MM.1S (cell line): ENCODE measurements around the gene ZBTB7A.
"Not testable (repeated sequence)": the region's sequence is repeated elsewhere in the genome, so short reads cannot be mapped to it uniquely, and the experiment has no call there.

ENCODE experiments used
- DNase-seq: peaks from one replicate; pipeline ENCODE4 v3.0.0-alpha.2; 2015
- H2AFZ ChIP-seq: fragments of 300-600 bp; sonication (generic); 2 replicates; pipeline ENCODE4 v1.6.0; 2016; ENCODE audit warnings: antibody characterized with exemption, low read length
- H3F3A ChIP-seq: fragments of 300-600 bp; sonication (generic); 2 replicates; pipeline ENCODE4 v1.6.1; 2016; ENCODE audit warnings: mild to moderate bottlenecking, antibody characterized with exemption, low read length, moderate library complexity, mixed read lengths; ENCODE audit not compliant: insufficient read depth
- H3K27ac ChIP-seq: fragments of 300-600 bp; sonication (generic); 2 replicates; pipeline ENCODE4 v1.5.1; 2016; ENCODE audit warnings: mild to moderate bottlenecking, low read length
- H3K27me3 ChIP-seq: fragments of 300-600 bp; sonication (generic); replicated peaks from 2 replicates; pipeline ENCODE4 v1.6.0; 2016; ENCODE audit warnings: low read length; ENCODE audit not compliant: insufficient read depth
- H3K36me3 ChIP-seq: fragments of 300-600 bp; sonication (generic); replicated peaks from 2 replicates; pipeline ENCODE4 v1.6.1; 2016; ENCODE audit warnings: mild to moderate bottlenecking, low read length, mixed read lengths; ENCODE audit not compliant: insufficient read depth
- H3K4me1 ChIP-seq: fragments of 300-600 bp; sonication (generic); 2 replicates; pipeline ENCODE4 v1.6.1; 2016; ENCODE audit warnings: low read length, mixed read lengths
- H3K4me2 ChIP-seq: fragments of 300-600 bp; sonication (generic); 2 replicates; pipeline ENCODE4 v1.6.0; 2016; ENCODE audit warnings: low read depth, low read length
- H3K4me3 ChIP-seq: fragments of 300-600 bp; sonication (generic); 2 replicates; pipeline ENCODE4 v1.5.1; 2016; ENCODE audit warnings: low read length, mixed read lengths
- H3K79me2 ChIP-seq: fragments of 300-600 bp; sonication (generic); 2 replicates; pipeline ENCODE4 v1.6.1; 2016; ENCODE audit warnings: mixed run types, low read length, mixed read lengths
- H3K9ac ChIP-seq: fragments of 300-600 bp; sonication (generic); 2 replicates; pipeline ENCODE4 v1.6.1; 2016; ENCODE audit warnings: low read length, mixed read lengths
- H3K9me2 ChIP-seq: fragments of 300-600 bp; sonication (generic); replicated peaks from 2 replicates; pipeline ENCODE4 v1.6.1; 2016; ENCODE audit warnings: mild to moderate bottlenecking, low read length, mixed read lengths; ENCODE audit not compliant: insufficient read depth
- H3K9me3 ChIP-seq: fragments of 300-600 bp; sonication (generic); replicated peaks from 2 replicates; pipeline ENCODE4 v1.6.1; 2016; ENCODE audit warnings: mild to moderate bottlenecking, low read length, mixed read lengths; ENCODE audit not compliant: insufficient read depth
- H4K20me1 ChIP-seq: fragments of 300-600 bp; sonication (generic); 2 replicates; pipeline ENCODE4 v1.6.1; 2016; ENCODE audit warnings: mild to moderate bottlenecking, low read length, moderate library complexity, mixed read lengths; ENCODE audit not compliant: insufficient read depth
- EZH2 ChIP-seq: fragments of 300-600 bp; sonication (generic); optimal IDR thresholded peaks from 2 replicates; pipeline ENCODE3; 2017; ENCODE audit warnings: low read depth, mild to moderate bottlenecking, antibody characterized with exemption, low read length, mixed read lengths
- EZH2phosphoT487 ChIP-seq: fragments of 300-600 bp; sonication (generic); IDR thresholded peaks from 2 replicates; pipeline ENCODE4 v1.6.1; 2018; ENCODE audit warnings: antibody characterized with exemption, low read length
- TF ChIP-seq, protein P1 (sequence below): fragments of 300-600 bp; sonication (generic); IDR thresholded peaks from 2 replicates; pipeline ENCODE4 v1.5.1; 2016; ENCODE audit warnings: antibody characterized with exemption, low read length, mixed read lengths

The ZBTB7A gene

DNA sequence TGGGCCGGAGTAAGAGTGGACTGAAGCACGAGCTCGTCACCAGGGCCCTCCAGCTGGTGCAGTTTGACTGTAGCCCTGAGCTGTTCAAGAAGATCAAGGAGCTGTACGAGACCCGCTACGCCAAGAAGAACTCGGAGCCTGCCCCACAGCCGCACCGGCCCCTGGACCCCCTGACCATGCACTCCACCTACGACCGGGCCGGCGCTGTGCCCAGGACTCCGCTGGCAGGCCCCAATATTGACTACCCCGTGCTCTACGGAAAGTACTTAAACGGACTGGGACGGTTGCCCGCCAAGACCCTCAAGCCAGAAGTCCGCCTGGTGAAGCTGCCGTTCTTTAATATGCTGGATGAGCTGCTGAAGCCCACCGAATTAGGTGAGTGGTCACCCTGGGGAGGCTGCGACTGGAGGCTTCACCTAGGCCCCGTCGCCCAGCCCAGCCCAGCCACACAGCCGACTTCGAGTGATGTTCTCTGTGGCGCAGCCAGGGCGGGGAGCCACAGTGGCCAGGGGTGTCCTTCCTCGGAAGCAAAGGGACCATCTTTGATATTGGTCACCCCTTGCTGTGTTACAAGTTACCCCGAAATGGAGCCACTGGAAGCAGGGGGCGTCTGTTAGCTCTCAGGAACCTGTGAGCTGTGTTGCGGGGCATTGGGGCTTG, 53.6 kb downstream of the ZBTB7A start:
- H3K36me3 ChIP-seq = no peaks in the 10 kb centered on the region; the same call in 1 of the 2 replicates
- H3K4me1 ChIP-seq = peaks cover 8% of the 10 kb centered on the region
- peaks cover 95% of the 10 kb centered on the region for H3K79me2 ChIP-seq
- no peak overlapping the region for H2AFZ ChIP-seq
- H3F3A ChIP-seq = no peaks in the 10 kb centered on the region
- no peaks in the 10 kb centered on the region for H3K9me2 ChIP-seq
- no peak for TF ChIP-seq EZH2phosphoT487
- TF ChIP-seq, protein P1, sequence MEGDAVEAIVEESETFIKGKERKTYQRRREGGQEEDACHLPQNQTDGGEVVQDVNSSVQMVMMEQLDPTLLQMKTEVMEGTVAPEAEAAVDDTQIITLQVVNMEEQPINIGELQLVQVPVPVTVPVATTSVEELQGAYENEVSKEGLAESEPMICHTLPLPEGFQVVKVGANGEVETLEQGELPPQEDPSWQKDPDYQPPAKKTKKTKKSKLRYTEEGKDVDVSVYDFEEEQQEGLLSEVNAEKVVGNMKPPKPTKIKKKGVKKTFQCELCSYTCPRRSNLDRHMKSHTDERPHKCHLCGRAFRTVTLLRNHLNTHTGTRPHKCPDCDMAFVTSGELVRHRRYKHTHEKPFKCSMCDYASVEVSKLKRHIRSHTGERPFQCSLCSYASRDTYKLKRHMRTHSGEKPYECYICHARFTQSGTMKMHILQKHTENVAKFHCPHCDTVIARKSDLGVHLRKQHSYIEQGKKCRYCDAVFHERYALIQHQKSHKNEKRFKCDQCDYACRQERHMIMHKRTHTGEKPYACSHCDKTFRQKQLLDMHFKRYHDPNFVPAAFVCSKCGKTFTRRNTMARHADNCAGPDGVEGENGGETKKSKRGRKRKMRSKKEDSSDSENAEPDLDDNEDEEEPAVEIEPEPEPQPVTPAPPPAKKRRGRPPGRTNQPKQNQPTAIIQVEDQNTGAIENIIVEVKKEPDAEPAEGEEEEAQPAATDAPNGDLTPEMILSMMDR = no peak
- no peak for TF ChIP-seq EZH2
- DNase-seq = no peak
- H3K4me2 ChIP-seq = no peak overlapping the region
- H3K27ac ChIP-seq = no peak overlapping the region
- 0 out of 2 replicates have a peak, but pooled peaks cover 3% of the 10 kb centered on the region for H4K20me1 ChIP-seq
- H3K4me3 ChIP-seq = no peak overlapping the region
- H3K27me3 ChIP-seq = no peaks in the 10 kb centered on the region
- H3K9me3 ChIP-seq = no peaks in the 10 kb centered on the region
- H3K9ac ChIP-seq = no peak overlapping the region

DNA sequence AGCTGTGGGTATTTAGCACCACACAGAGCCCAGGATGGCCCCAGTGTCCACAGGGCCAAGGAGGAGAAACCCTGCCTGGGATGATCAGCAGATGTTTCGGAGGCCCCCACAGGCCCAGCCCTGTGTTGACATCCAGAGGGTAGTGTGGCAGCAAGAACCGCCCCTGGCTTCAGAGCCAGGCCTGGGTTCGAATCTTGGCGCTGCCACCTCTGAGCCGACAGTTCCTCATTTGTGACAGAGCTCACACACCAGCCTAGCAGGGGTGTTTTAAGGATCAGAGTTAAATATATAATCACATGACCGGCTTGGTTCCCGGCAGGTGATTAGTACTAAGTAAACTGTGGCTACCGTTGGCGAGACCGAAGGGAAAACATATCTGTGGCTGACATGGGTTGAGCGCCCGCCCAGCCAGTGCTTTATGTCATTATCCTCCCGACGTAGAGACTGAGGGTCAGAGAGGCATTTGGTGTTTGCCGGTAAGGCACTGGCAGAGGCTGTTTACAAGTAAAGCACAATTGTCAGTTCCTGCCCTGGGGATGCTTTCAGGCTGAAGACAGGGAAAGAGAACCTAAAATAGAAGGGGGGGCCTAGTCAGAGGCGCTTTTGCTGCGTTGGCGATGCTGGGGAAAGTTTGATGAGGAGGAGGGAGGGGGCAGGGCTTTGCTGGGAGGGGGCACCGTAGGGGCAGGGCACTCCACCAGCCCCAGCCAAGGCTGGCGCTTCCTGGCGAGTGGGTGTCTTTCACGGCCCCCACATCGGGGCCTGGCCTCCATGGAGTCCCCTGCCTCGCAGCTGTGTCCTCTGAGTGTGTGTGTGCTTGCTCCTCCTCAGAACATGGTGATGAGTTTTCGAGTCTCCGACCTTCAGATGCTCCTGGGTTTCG, 54.4 kb downstream of the ZBTB7A start:
- Histone ChIP-seq H3F3A (no peaks in the 10 kb centered on the region), H3K9me3 (no peaks in the 10 kb centered on the region), H3K4me2 (no peak overlapping the region), H3K79me2 (peaks cover 90% of the 10 kb centered on the region), H3K4me3 (no peak overlapping the region), H4K20me1 (0 out of 2 replicates have a peak, but pooled peaks cover 2% of the 10 kb centered on the region), H2AFZ (no peak overlapping the region), H3K4me1 (peaks cover 8% of the 10 kb centered on the region), H3K9me2 (no peaks in the 10 kb centered on the region), H3K36me3 (no peaks in the 10 kb centered on the region; the same call in 1 of the 2 replicates), H3K9ac (no peak overlapping the region), H3K27ac (no peak overlapping the region), H3K27me3 (no peaks in the 10 kb centered on the region)
- TF ChIP-seq EZH2 (no peak), EZH2phosphoT487 (no peak)
- TF ChIP-seq, protein P1 = no peak
- DNase-seq = no peak

DNA sequence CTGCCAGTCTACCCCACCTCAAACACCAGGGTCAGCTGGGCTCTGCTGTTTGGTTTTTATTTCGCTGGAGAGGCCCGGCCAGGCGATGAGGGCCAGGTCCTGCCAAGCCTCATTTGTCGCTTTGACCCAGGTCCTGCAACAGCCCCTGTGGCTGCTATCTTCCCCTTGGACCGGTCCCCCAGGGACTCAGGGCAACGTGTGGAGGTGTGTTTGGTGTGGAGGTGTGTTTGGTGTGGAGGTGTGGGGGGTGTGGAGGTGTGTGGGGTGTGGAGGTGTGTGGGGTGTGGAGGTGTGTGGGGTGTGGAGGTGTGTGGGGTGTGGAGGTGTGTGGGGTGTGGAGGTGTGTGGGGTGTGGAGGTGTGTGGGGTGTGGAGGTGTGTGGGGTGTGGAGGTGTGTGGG, 55.3 kb downstream of the ZBTB7A start:
- H4K20me1 ChIP-seq, H3K9me2 ChIP-seq, H2AFZ ChIP-seq, H3K4me2 ChIP-seq, H3K4me1 ChIP-seq, H3K36me3 ChIP-seq, H3K27me3 ChIP-seq, H3K27ac ChIP-seq, H3F3A ChIP-seq, H3K9ac ChIP-seq, DNase-seq, H3K9me3 ChIP-seq, H3K4me3 ChIP-seq: not testable (repeated sequence)
- H3K79me2 ChIP-seq = peaks cover 81% of the 10 kb centered on the region

DNA sequence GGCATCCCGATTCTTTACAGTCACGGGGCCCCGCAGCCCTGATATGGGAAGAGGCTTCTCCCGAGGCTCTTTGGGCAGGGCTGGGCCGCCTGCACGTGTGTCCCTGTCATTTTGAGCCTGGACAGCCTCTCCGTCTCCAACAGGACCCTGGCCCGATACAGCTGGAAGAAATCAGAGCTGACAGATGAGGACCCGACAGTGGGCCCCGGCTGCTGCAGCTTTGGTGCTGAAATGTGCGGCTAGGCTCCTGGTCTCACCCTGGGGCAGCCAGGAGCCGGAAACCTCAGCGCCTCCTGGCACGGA, 55.9 kb downstream of the ZBTB7A start:
- Histone ChIP-seq H3K9me3 (no peaks in the 10 kb centered on the region), H3K36me3 (no peaks in the 10 kb centered on the region; the same call in 1 of the 2 replicates), H3F3A (peaks cover 4% of the 10 kb centered on the region; the same call in 1 of the 2 replicates), H2AFZ (no peak overlapping the region), H3K79me2 (peaks cover 75% of the 10 kb centered on the region), H3K4me3 (no peak overlapping the region), H3K4me2 (no peak overlapping the region), H3K27ac (no peak overlapping the region), H3K9me2 (no peaks in the 10 kb centered on the region), H3K9ac (no peak overlapping the region), H3K27me3 (no peaks in the 10 kb centered on the region), H4K20me1 (no peaks in the 10 kb centered on the region), H3K4me1 (peaks cover 8% of the 10 kb centered on the region)
- DNase-seq = no peak
- TF ChIP-seq, protein P1 = no peak
- TF ChIP-seq EZH2 = no peak
- TF ChIP-seq EZH2phosphoT487 = no peak
